SJSA1 (cell line): ENCODE results near the gene MKNK1. TPM values are rescaled to one million over a fixed set of nuclear protein-coding genes. Genes with fewer than 3 reads are reported as not detected.
A peak's percentile ranks its signal among the peaks of the same experiment; 100 is the strongest.
"Not testable (repeated sequence)": the region's sequence is repeated elsewhere in the genome, so short reads cannot be mapped to it uniquely, and the experiment has no call there.

Experiments
- DNase-seq, 2 experiments: peaks; one replicate each; pipeline ENCODE4 v3.0.0-alpha.2; 2015 to 2020; ENCODE audit warnings: low spot score in 2 of 2, low read depth in 1 of 2
- H3K27ac ChIP-seq: fragments of 250-450 bp; sonication (Bioruptor Pico); 2 replicates; pipeline ENCODE4 v1.5.1; 2020; ENCODE audit warnings: mild to moderate bottlenecking, moderate library complexity
- H3K27me3 ChIP-seq: fragments of 250-450 bp; sonication (Bioruptor Pico); replicated peaks from 2 replicates; pipeline ENCODE4 v1.5.1; 2020; ENCODE audit warnings: mild to moderate bottlenecking, moderate library complexity
- H3K36me3 ChIP-seq: fragments of 250-450 bp; sonication (Bioruptor Pico); 2 replicates; pipeline ENCODE4 v1.5.1; 2020; ENCODE audit warnings: mild to moderate bottlenecking
- H3K4me1 ChIP-seq: fragments of 250-450 bp; sonication (Bioruptor Pico); replicated peaks from 2 replicates; pipeline ENCODE4 v1.6.1; 2021; ENCODE audit warnings: mild to moderate bottlenecking
- H3K4me3 ChIP-seq: fragments of 250-450 bp; sonication (Bioruptor Pico); 2 replicates; pipeline ENCODE4 v1.5.1; 2020; ENCODE audit warnings: mild to moderate bottlenecking
- H3K9me3 ChIP-seq: fragments of 250-450 bp; sonication (Bioruptor Pico); replicated peaks from 2 replicates; pipeline ENCODE4 v1.5.1; 2020; ENCODE audit warnings: mild to moderate bottlenecking
- total RNA-seq: library from RNA; depleted of rRNA; stranded (reverse); fragments of >200 nt; shearing (Covaris generic); gene quantifications from 2 replicates; pipeline ENCODE4 v1.2.3, GENCODE V29; 2014; rRNA removed

Gene MKNK1
- 18.8 and 21.3 TPM in 2 replicates for total RNA-seq

DNA sequence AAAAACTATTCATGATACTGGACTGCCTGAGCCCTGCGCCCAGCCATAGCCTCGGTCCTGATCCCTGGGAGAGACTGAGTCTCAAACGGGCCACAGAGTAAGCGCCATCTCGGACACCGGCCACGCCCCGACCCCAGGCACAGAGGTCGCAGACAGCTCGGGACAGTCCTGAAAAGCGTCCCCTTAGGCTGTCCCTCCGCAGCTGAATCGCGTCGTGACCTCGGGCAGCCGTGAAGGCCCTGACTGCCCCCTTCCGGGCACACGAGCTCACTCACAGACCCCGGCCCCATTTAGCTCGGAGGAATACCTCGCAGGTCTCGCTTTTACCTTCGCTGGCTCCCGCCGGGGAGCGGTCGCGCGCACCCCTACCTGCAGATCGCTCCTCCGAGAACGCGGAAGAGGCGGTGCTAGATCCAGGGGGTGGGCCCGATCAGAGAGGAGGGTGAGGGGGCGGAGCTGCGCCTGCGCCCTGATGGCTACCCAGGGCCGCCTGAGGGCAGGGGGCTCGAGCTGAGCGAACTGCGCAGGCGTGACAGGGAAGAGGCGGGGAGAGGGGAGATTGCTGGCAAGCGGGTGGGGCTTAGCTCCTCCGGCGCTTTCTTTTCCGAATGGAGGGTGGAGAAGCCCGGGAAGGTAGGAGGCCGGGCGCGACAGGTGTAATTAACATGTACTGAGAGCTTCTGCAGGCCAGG lies at the start of gene MKNK1:
TSS of gene MKNK1 (minus strand) at position 411 of the 692 bp plus-strand sequence. CDS start 20,941 bp downstream, outside the sequence.
- DNase-seq = peak; percentile 95 to 96
- no peaks in the 10 kb centered on the region for H3K9me3 ChIP-seq
- no peaks in the 10 kb centered on the region for H3K27me3 ChIP-seq
- peak within 1 kb of the TSS; percentile 79 for H3K4me3 ChIP-seq
- H3K27ac ChIP-seq = no peak within 1 kb of the TSS
- H3K4me1 ChIP-seq = peaks cover 14% of the 10 kb centered on the region
- H3K36me3 ChIP-seq = peaks cover 15% of the 10 kb centered on the region

DNA sequence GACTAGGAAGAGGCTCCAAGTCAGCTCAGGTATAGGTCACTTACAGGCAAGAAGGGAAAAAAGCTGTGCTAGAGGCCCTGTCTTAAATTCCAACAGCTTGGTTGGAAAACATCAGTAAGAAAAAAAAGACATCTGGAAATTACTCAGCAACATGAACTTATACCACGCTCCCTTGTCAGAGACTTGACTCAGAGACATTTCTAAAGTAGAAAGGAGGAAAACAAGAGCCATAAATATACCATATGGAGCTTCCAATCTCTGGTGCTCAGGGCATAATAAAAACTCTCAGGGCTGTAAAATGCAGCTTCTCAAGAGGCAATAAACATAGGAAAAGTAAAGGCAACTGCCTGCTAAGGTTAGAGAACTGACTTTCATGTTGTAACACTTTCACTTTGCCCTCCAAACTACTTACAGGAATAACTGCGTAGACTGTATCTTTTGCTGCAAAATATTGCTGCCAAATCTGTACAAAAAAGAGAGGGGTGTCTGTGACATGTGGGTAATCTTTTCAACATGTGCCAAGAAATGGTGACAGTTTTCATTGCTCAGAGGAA lies 49.4 kb upstream of the MKNK1 start:
- Histone ChIP-seq H3K4me3 (no peak overlapping the region), H3K4me1 (no peaks in the 10 kb centered on the region), H3K27me3 (no peaks in the 10 kb centered on the region), H3K27ac (no peak overlapping the region), H3K36me3 (peaks cover 76% of the 10 kb centered on the region), H3K9me3 (0 out of 2 replicates have a peak, but pooled peaks cover 7% of the 10 kb centered on the region)
- DNase-seq = no peak

DNA sequence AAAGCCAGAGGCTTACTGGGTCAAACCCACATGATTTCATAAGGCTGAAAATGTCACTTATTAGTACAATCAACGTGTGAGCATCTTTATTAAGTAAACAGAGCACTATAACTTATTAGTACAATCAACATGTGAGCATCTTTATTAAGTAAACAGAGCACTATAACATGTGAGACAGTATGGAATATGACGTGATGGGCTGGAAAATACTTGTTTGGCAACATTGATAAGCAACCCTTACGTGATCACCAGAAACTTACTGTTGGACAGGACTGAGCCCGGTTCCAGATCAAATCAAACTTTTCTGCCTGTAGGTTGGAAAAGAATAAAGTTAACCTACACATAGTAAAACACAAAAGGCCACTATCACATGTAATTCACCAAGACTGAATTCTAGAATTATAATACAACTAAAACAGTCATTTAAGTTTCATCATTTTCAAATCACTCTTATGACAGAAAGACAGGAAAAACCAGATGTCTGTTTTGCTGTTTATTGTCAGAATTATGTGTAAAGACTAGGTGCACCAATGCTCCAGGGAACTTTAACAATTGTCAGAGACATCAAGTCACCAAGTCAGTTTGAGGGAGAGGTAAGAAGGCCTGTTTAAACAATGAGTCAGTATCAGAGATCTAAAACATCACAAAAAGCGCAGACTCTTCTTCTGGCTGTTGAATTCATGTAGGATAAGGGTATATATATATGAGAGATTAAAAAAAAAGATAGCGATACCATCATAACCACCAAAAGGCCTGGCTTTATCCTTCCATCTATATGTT lies 48.4 kb upstream of the MKNK1 start:
- no peaks in the 10 kb centered on the region for H3K27me3 ChIP-seq
- no peak for DNase-seq
- H3K27ac ChIP-seq = no peak overlapping the region
- no peak overlapping the region for H3K4me3 ChIP-seq
- peaks cover 73% of the 10 kb centered on the region for H3K36me3 ChIP-seq
- no peaks in the 10 kb centered on the region for H3K4me1 ChIP-seq
- 0 out of 2 replicates have a peak, but pooled peaks cover 7% of the 10 kb centered on the region for H3K9me3 ChIP-seq

GRCh38 chr1:46651152-46651551 lies 47.1 kb upstream of the MKNK1 start:
- H3K27me3 ChIP-seq, H3K4me3 ChIP-seq, DNase-seq, H3K27ac ChIP-seq, H3K9me3 ChIP-seq: not testable (repeated sequence)
- Histone ChIP-seq H3K4me1 (peaks cover 12% of the 10 kb centered on the region), H3K36me3 (peaks cover 64% of the 10 kb centered on the region)

DNA sequence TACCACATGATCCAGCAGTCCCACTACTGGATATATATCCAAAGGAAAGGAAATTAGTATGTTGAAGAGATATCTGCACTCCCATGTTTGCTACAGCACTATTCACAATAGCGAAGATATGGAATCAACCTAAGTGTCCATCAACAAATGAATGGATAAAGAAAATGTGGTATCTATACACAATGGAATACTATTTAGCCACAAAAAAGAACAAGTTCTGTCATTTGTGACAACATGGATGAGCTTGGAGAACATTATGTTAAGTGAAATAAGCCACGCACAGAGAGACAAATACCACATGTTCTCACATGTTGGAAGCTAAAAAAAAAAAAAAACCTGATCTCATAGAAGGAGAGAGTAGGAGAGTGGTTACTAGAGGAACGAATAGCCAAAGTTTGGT lies 46.4 kb upstream of the MKNK1 start:
- H3K36me3 ChIP-seq = peaks cover 58% of the 10 kb centered on the region
- 0 out of 2 replicates have a peak, but pooled peaks cover 7% of the 10 kb centered on the region for H3K9me3 ChIP-seq
- H3K27ac ChIP-seq = no peak overlapping the region
- peaks cover 12% of the 10 kb centered on the region for H3K4me1 ChIP-seq
- H3K27me3 ChIP-seq = no peaks in the 10 kb centered on the region
- DNase-seq = no peak
- H3K4me3 ChIP-seq = no peak overlapping the region

DNA sequence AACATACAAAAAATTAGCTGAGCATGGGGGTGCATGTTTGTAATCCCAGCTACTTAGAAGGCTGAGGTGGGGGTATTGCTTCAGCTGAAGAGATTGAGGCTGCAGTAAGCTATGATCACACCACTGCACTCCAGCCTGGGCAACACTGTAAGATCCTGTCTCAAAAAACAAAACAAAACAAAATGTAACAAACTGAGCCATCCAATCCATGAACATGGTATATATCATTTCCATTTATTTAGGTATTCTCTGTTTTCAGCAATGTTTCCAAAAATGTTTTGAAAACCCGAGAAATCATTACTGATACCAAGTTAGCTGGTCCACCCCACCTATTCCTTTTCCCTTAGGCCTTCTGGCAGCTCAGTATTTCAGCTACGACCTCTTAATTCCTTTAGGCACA lies 45.7 kb upstream of the MKNK1 start:
- peaks cover 50% of the 10 kb centered on the region for H3K36me3 ChIP-seq
- H3K27me3 ChIP-seq = no peaks in the 10 kb centered on the region
- DNase-seq = no peak

DNA sequence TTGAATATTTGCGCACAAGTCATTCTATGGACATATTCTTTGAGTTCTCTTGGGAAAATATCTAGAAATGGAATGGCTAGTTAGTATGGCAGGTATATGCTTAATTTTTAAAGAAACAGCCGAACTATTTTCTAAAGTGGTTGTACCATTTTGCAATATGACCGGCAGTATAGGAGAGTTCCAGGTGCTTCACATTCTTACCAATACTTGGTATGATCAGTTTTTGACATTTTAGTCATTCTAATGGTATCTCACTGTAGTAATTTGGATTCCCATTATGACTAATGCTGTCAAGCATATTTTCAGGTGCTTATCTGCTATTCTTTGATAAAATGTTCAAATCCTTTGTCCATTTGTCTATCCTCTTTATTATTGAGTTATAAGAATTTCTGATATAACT lies 43.5 kb upstream of the MKNK1 start:
- Histone ChIP-seq H3K4me1 (peaks cover 29% of the 10 kb centered on the region), H3K27ac (no peak overlapping the region), H3K4me3 (no peak overlapping the region), H3K9me3 (0 out of 2 replicates have a peak, but pooled peaks cover 7% of the 10 kb centered on the region), H3K36me3 (peaks cover 42% of the 10 kb centered on the region), H3K27me3 (no peaks in the 10 kb centered on the region)
- no peak for DNase-seq

More for the DNA sequence above, 45.7 kb upstream of the MKNK1 start:
- H3K4me1 ChIP-seq = peaks cover 12% of the 10 kb centered on the region
- no peak overlapping the region for H3K27ac ChIP-seq
- H3K9me3 ChIP-seq = 0 out of 2 replicates have a peak, but pooled peaks cover 7% of the 10 kb centered on the region
- no peak overlapping the region for H3K4me3 ChIP-seq

- H3K36me3 ChIP-seq = peaks cover 40% of the 10 kb centered on the region
- H3K4me3 ChIP-seq = no peak overlapping the region
- H3K27ac ChIP-seq = no peak overlapping the region
- DNase-seq = no peak
- H3K27me3 ChIP-seq = no peaks in the 10 kb centered on the region
- 0 out of 2 replicates have a peak, but pooled peaks cover 7% of the 10 kb centered on the region for H3K9me3 ChIP-seq
- H3K4me1 ChIP-seq = peaks cover 29% of the 10 kb centered on the region
Observed at GRCh38 chr1:46646844-46647243, 42.8 kb upstream of the MKNK1 start.

- H3K36me3 ChIP-seq = peaks cover 42% of the 10 kb centered on the region
- H3K27ac ChIP-seq = no peak overlapping the region
- no peak for DNase-seq
- H3K4me3 ChIP-seq = no peak overlapping the region
- H3K4me1 ChIP-seq = peaks cover 29% of the 10 kb centered on the region
- no peaks in the 10 kb centered on the region for H3K27me3 ChIP-seq
- H3K9me3 ChIP-seq = 0 out of 2 replicates have a peak, but pooled peaks cover 7% of the 10 kb centered on the region
Observed at GRCh38 chr1:46646331-46646730, 42.3 kb upstream of the MKNK1 start.

- Histone ChIP-seq H3K27ac (no peak overlapping the region), H3K4me3 (no peak overlapping the region), H3K9me3 (0 out of 2 replicates have a peak, but pooled peaks cover 7% of the 10 kb centered on the region), H3K4me1 (peaks cover 29% of the 10 kb centered on the region), H3K36me3 (peaks cover 42% of the 10 kb centered on the region), H3K27me3 (no peaks in the 10 kb centered on the region)
- no peak for DNase-seq
Observed at GRCh38 chr1:46645815-46646214, 41.7 kb upstream of the MKNK1 start.

- Histone ChIP-seq H3K27me3 (no peaks in the 10 kb centered on the region), H3K36me3 (peaks cover 19% of the 10 kb centered on the region), H3K27ac (peak overlapping the region; percentile 39; the same call in 1 of the 2 replicates), H3K9me3 (no peaks in the 10 kb centered on the region), H3K4me3 (no peak overlapping the region), H3K4me1 (peaks cover 29% of the 10 kb centered on the region)
- peak; percentile 81 to 85 for DNase-seq
Observed at GRCh38 chr1:46643368-46643775, 39.3 kb upstream of the MKNK1 start.

DNA sequence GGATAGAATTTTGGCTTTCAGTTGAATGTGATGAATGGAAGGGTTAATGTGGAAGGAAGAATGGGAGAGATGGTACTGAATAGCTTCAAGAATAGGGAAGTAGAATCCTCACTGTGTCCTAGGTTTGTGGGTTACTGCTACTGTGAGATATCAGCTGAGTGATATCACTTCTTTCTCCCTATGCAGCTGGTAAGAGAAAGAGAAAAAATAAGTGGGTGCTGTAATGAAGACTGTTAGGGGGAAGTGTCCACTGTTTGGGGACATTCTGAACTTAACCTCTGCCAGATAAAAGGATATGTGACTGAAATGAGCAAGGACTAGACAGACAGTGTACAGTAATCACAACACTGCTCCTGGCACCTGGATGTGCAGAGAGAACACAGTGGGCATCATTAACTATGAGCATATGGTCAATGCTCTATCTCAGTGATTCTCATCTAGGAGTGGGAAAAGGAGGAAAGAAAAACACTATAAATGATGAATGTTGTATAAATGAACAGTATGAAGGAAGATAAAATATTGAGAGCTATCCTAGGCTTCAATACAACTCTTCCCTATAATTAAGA lies 38.1 kb upstream of the MKNK1 start:
- Histone ChIP-seq H3K27ac (no peak overlapping the region), H3K36me3 (peaks cover 10% of the 10 kb centered on the region), H3K9me3 (no peaks in the 10 kb centered on the region), H3K4me1 (peaks cover 27% of the 10 kb centered on the region), H3K27me3 (no peaks in the 10 kb centered on the region), H3K4me3 (no peak overlapping the region)
- no peak for DNase-seq

DNA sequence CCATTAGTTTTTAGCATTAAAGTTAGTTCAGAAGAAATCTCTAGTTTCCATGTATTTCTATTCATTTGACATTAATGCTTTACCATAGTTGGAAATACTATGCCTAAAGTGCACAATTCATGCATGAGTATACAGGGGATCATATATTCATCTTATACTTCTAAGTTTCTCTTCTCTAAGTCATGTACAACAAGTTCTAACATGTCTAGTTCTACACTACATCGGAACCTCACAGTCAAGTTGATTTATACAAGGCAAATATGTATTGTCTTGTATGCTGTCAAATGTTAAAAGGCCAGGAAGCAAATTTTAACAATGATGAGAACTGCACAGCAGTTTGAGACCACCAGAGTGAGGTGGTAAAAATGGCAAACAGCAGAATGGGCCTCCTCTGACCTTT lies 35.5 kb upstream of the MKNK1 start:
- H3K27me3 ChIP-seq = no peaks in the 10 kb centered on the region
- H3K27ac ChIP-seq = no peak overlapping the region
- no peak overlapping the region for H3K4me3 ChIP-seq

More for the DNA sequence above, 35.5 kb upstream of the MKNK1 start:
- Histone ChIP-seq H3K4me1 (peaks cover 17% of the 10 kb centered on the region), H3K9me3 (no peaks in the 10 kb centered on the region), H3K36me3 (peaks cover 28% of the 10 kb centered on the region)
- DNase-seq = no peak
